Bronchial epithelial cell (primary cell): ENCODE results near the gene SMIM5. TPM values are rescaled to one million over a fixed set of nuclear protein-coding genes. Genes with fewer than 3 reads are reported as not detected.

Source experiments
- DNase-seq: peaks from one replicate; pipeline ENCODE4 v3.0.0-alpha.2; 2010; ENCODE audit warnings: low read depth
- FAIRE-seq: peaks from 2 replicates; lab custom pipeline; 2011; peaks lifted over from hg19 to GRCh38; lab: Jason Lieb, UNC
- H3K27me3 ChIP-seq: 2 replicates; pipeline ENCODE4 v1.5.1; 2011; ENCODE audit warnings: low read length; ENCODE audit not compliant: control insufficient read depth, insufficient read depth
- H3K36me3 ChIP-seq: 2 replicates; pipeline ENCODE4 v1.5.1; 2011; ENCODE audit warnings: low read length; ENCODE audit not compliant: control insufficient read depth, insufficient read depth
- H3K4me3 ChIP-seq: 2 replicates; pipeline ENCODE4 v1.5.1; 2011; ENCODE audit warnings: mild to moderate bottlenecking, low read depth, low read length, control low read depth
- total RNA-seq: library from RNA; depleted of rRNA; stranded (reverse); fragments of >200 nt; gene quantifications from 2 replicates; pipeline ENCODE4 v1.2.1, GENCODE V29; 2014
- TF ChIP-seq, protein P1 (sequence below): IDR thresholded peaks from 2 replicates; pipeline ENCODE4 v1.5.1; 2011; ENCODE audit warnings: mild to moderate bottlenecking, moderate library complexity, low read length, control low read depth, inconsistent platforms; ENCODE audit not compliant: insufficient read depth, severe bottlenecking

The SMIM5 gene
- total RNA-seq, 1 donor from 2014 or later: 3.9 TPM

DNA sequence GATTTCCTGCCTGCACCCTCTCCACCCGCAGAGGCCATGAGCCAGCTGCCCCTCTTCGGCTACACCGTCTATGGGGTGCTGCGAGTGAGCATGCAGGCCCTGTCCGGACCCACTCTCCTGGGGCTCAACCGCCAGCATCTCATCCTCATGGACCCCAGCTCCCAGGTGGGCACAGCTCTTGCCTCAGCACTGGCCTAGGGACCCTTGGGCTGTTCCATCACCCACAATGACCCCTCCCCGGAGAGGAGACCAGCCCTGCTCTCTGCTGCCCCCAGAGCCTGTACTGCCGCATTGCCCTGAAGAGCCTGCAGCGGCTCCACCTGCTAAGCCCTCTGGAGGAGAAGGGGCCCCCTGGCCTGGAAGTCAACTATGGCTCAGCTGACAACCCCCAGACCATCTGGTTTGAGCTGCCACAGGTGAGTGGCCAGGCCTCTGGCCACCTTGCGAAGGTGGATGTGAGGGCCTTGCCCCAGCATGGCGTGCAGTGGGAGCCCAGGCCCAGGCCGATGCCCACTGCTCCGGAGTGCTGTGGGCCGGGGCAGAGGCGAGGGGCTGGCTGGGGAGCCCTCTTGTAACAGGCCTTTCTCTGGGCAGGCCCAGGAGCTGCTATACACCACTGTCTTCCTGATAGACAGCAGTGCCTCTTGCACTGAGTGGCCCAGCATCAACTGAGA, 7.3 kb upstream of the SMIM5 start:
- H3K27me3 ChIP-seq: no peaks in the 10 kb centered on the region
- peaks cover 9% of the 10 kb centered on the region for H3K36me3 ChIP-seq
- TF ChIP-seq, protein P1, sequence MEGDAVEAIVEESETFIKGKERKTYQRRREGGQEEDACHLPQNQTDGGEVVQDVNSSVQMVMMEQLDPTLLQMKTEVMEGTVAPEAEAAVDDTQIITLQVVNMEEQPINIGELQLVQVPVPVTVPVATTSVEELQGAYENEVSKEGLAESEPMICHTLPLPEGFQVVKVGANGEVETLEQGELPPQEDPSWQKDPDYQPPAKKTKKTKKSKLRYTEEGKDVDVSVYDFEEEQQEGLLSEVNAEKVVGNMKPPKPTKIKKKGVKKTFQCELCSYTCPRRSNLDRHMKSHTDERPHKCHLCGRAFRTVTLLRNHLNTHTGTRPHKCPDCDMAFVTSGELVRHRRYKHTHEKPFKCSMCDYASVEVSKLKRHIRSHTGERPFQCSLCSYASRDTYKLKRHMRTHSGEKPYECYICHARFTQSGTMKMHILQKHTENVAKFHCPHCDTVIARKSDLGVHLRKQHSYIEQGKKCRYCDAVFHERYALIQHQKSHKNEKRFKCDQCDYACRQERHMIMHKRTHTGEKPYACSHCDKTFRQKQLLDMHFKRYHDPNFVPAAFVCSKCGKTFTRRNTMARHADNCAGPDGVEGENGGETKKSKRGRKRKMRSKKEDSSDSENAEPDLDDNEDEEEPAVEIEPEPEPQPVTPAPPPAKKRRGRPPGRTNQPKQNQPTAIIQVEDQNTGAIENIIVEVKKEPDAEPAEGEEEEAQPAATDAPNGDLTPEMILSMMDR: peak; percentile 83
- no peak for DNase-seq
- no peak for FAIRE-seq
- no peak overlapping the region for H3K4me3 ChIP-seq

DNA sequence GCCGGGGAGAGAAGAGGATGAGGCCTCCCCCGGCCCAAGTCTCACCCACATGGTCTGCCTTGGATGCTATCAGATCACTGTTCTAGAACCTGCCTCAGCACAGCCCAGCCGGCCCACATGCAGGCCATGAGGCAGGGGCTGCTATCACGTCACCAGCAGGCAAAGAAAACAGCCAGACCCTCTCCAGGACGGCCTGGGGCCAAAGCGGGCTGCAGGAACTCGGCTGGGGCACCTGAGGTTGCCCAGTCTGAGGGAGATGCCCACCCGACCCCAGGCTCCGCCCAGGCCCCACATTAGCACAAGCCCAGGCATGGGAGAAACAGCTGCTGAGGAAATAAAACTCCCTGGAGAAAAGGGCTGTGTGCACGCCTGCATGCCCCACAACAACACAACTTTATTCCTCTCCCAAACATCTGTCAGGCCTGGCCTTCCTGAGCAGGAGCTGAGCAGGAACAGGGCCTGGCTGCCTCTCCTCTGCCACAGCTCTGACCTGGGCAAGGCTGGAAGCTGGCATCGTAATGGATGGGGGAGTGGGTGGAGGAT, 6.7 kb upstream of the SMIM5 start:
- H3K4me3 ChIP-seq: no peak overlapping the region
- H3K36me3 ChIP-seq: peaks cover 11% of the 10 kb centered on the region
- no peak for DNase-seq
- no peak for FAIRE-seq
- H3K27me3 ChIP-seq: no peaks in the 10 kb centered on the region
- TF ChIP-seq, protein P1: no peak

DNA sequence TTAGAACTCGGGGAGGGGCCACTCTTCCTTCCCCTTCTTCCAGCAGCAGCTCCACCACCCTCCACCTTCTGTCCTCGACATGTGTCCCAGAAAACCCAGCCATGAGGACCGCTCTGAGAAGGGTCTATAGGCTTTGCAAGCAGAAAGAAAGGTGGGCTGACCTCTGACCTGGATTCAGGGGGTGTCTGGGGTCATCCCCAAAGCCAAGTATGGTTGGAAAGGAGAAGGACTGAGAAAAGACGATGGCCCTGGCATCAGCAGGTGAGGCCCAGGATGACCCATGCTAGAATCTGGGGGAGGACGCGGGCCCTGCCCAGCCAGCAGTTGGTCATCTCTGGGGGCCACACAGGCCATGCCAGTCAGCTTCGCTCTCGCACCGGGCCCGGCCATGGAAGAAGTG, 6.1 kb upstream of the SMIM5 start:
- TF ChIP-seq, protein P1: no peak
- FAIRE-seq: no peak
- peaks cover 12% of the 10 kb centered on the region for H3K36me3 ChIP-seq

DNA sequence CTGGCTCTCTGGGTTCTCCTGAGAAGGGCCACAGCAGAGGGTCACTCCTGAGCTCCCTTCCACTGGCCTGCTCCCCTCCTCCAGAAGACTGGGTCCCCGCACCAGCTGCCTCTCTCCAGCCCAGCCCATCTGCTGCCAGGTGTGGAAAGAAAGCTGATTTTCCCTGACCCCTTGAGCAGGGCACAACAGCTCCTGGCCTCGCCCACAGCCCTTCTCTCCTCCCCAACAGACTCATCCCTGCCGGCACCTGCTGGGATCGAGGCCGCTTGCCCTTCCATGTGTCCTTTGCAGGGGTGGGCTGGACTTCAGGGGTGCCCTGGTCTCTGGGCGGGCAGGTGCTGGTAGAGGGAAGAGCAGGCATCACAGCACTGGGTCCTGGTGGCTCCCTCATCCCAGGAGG, 4.8 kb upstream of the SMIM5 start:
- TF ChIP-seq, protein P1: no peak
- Histone ChIP-seq H3K4me3 (no peak overlapping the region), H3K27me3 (no peaks in the 10 kb centered on the region), H3K36me3 (peaks cover 12% of the 10 kb centered on the region)
- DNase-seq (no peak), FAIRE-seq (no peak)

More for the DNA sequence above, 6.1 kb upstream of the SMIM5 start:
- DNase-seq: no peak
- Histone ChIP-seq H3K27me3 (no peaks in the 10 kb centered on the region), H3K4me3 (no peak overlapping the region)

DNA sequence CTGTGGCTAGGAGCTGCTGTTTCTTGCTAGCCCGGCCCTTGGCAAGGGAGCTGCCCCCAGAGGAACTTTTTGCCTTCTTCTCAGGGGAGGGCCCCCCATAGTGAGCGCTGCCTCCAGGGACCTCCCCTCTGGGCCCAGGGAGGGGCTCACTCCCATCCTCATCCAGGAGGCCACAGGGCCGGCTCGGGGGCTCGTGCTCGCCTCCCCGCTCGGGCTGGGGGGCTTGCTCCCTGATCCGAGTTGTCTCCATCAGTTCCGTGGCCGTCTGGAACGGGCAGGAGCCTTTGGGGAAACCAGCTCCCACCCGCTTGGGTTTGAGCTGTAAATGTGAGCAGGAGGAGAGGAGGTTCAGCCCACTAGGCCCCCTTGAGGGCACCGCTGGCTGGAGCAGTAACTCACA, 4.1 kb upstream of the SMIM5 start:
- H3K36me3 ChIP-seq: peaks cover 12% of the 10 kb centered on the region
- FAIRE-seq (no peak), DNase-seq (no peak)
- no peaks in the 10 kb centered on the region for H3K27me3 ChIP-seq
- H3K4me3 ChIP-seq: no peak overlapping the region
- TF ChIP-seq, protein P1: no peak
